HepG2 (cell line): ENCODE data around the gene DNAAF3. TPM values are rescaled to one million over a fixed set of nuclear protein-coding genes. Genes with fewer than 3 reads are reported as not detected.

ENCODE experiments used
- CBX2 ChIP-seq, 2 experiments: fragments of 200-600 bp in 1 of 2; sonication (generic); formaldehyde crosslinking in 1 of 2; IDR thresholded peaks; 2 replicates each; pipeline versions ENCODE4 v1.7.0 to v1.8.1; 2018 to 2022; ENCODE audit warnings: low read depth in 2 of 2, low read length in 1 of 2, mild to moderate bottlenecking in 1 of 2, missing genetic modification reagents in 1 of 2
- ELF1 ChIP-seq: sonication (generic); formaldehyde crosslinking; IDR thresholded peaks from 2 replicates; pipeline ENCODE4 v1.4.0; 2020; ENCODE audit warnings: missing genetic modification reagents
- ELF3 ChIP-seq: IDR thresholded peaks from 2 replicates; pipeline ENCODE4 v1.6.1; 2016; ENCODE audit warnings: missing genetic modification reagents, missing compliant biosample characterization
- FOXO1 ChIP-seq: sonication (generic); formaldehyde crosslinking; IDR thresholded peaks from 2 replicates; pipeline ENCODE4 v1.4.0; 2020; ENCODE audit warnings: missing genetic modification reagents
- HOXA3 ChIP-seq: sonication (generic); formaldehyde crosslinking; IDR thresholded peaks from 2 replicates; pipeline ENCODE4 v1.5.0; 2020; ENCODE audit warnings: missing genetic modification reagents
- JUND ChIP-seq: sonication (generic); formaldehyde crosslinking; IDR thresholded peaks from 2 replicates; pipeline ENCODE4 v1.8.0; 2022; ENCODE audit warnings: mild to moderate bottlenecking, missing genetic modification reagents
- KAT8 ChIP-seq: IDR thresholded peaks from 2 replicates; pipeline ENCODE4 v1.6.1; 2016; ENCODE audit warnings: missing genetic modification reagents, missing compliant biosample characterization
- KDM2A ChIP-seq: sonication (generic); formaldehyde crosslinking; IDR thresholded peaks from 2 replicates; pipeline ENCODE4 v1.4.0; 2020; ENCODE audit warnings: low read depth, missing genetic modification reagents, borderline replicate concordance
- RAD21 ChIP-seq: fragments of 450-650 bp; formaldehyde crosslinking; IDR thresholded peaks from 2 replicates; pipeline ENCODE4 v1.5.0; 2020; ENCODE audit warnings: mild to moderate bottlenecking
- RBM39 ChIP-seq: fragments of 200-400 bp; formaldehyde crosslinking; IDR thresholded peaks from one replicate; pipeline ENCODE4 v1.6.1; 2018; ENCODE audit warnings: antibody characterized with exemption, mild to moderate bottlenecking, low read depth, low read length; ENCODE audit not compliant: poor library complexity, severe bottlenecking
- SCMH1 ChIP-seq: sonication (generic); formaldehyde crosslinking; IDR thresholded peaks from 2 replicates; pipeline ENCODE4 v1.9.0; 2021; ENCODE audit warnings: missing genetic modification reagents, mild to moderate bottlenecking, borderline replicate concordance
- SKI ChIP-seq: fragments of 450-650 bp; IDR thresholded peaks from one replicate; pipeline ENCODE4 v1.6.1; 2018; ENCODE audit warnings: mild to moderate bottlenecking; ENCODE audit not compliant: partially characterized antibody
- TBX2 ChIP-seq: sonication (generic); formaldehyde crosslinking; IDR thresholded peaks from 2 replicates; pipeline ENCODE4 v1.5.0; 2020; ENCODE audit warnings: missing genetic modification reagents, mild to moderate bottlenecking, borderline replicate concordance
- XRCC5 ChIP-seq: fragments of 200-400 bp; formaldehyde crosslinking; optimal IDR thresholded peaks from 2 replicates; pipeline ENCODE3; 2017; ENCODE audit warnings: mild to moderate bottlenecking, low read length
- YY1 ChIP-seq: IDR thresholded peaks from 2 replicates; pipeline ENCODE4 v1.6.1; 2011; ENCODE audit warnings: low read length, low read depth, moderate library complexity, mild to moderate bottlenecking; ENCODE audit not compliant: insufficient read depth, insufficient replicate concordance
- ZFAT ChIP-seq: sonication (generic); formaldehyde crosslinking; conservative IDR thresholded peaks from 2 replicates; pipeline ENCODE4 v1.8.1; 2023; ENCODE audit warnings: missing genetic modification reagents, inconsistent platforms
- ZFYVE20 ChIP-seq: sonication (generic); formaldehyde crosslinking; IDR thresholded peaks from 2 replicates; pipeline ENCODE4 v1.8.0; 2023; ENCODE audit warnings: low read depth, mild to moderate bottlenecking, moderate library complexity, missing genetic modification reagents, borderline replicate concordance
- ZNF17 ChIP-seq: sonication (generic); formaldehyde crosslinking; IDR thresholded peaks from 2 replicates; pipeline ENCODE4 v1.5.0; 2020; ENCODE audit warnings: mild to moderate bottlenecking, missing genetic modification reagents
- ZNF329 ChIP-seq: sonication (generic); formaldehyde crosslinking; IDR thresholded peaks from 2 replicates; pipeline ENCODE4 v1.9.0; 2021; ENCODE audit warnings: low read depth, mild to moderate bottlenecking, missing genetic modification reagents
- ZNF7 ChIP-seq: IDR thresholded peaks from 2 replicates; pipeline ENCODE4 v1.6.1; 2016; ENCODE audit warnings: missing biosample characterization, missing genetic modification reagents
- ZNF788 ChIP-seq: sonication (generic); formaldehyde crosslinking; IDR thresholded peaks from 2 replicates; pipeline ENCODE4 v1.5.0; 2020; ENCODE audit warnings: mild to moderate bottlenecking, missing genetic modification reagents, borderline replicate concordance
- polyA plus RNA-seq, 8 experiments: library from polyadenylated mRNA; depleted of rRNA in 3 of 8; stranded (reverse) in 7 of 8; unstranded in 1 of 8; fragments of >200 nt; fragmentation: Illumina TruSeq in 4 of 8; extraction: Trizol in 4 of 8; gene quantifications; 2 replicates each; pipeline versions ENCODE4 v1.2.1 to v1.2.3, GENCODE V29; 2011 to 2016; ENCODE audit warnings: low read depth in 4 of 8, missing spikeins in 1 of 8, mixed read lengths in 1 of 8; ENCODE audit not compliant: insufficient read depth in 1 of 8
- total RNA-seq, 5 experiments: library from RNA; depleted of rRNA; stranded (reverse); fragments of >200 nt; fragmentation: Illumina TruSeq; extraction: Trizol; gene quantifications; 2 replicates each; pipeline ENCODE4 v1.2.3, GENCODE V29; 2016; ENCODE audit warnings: low read depth in 1 of 5
- TF ChIP-seq, protein P1 (sequence below): sonication (generic); formaldehyde crosslinking; IDR thresholded peaks from 2 replicates; pipeline ENCODE4 v1.5.1; 2020; ENCODE audit warnings: mild to moderate bottlenecking, moderate library complexity, missing genetic modification reagents
- TF ChIP-seq, protein P2 (sequence below): sonication (generic); formaldehyde crosslinking; IDR thresholded peaks from 2 replicates; pipeline ENCODE4 v1.5.1; 2020; ENCODE audit warnings: missing genetic modification reagents, mild to moderate bottlenecking, borderline replicate concordance
- TF ChIP-seq, protein P3 (sequence below): sonication (generic); formaldehyde crosslinking; IDR thresholded peaks from 2 replicates; pipeline ENCODE4 v1.8.0; 2022; ENCODE audit warnings: mild to moderate bottlenecking, missing genetic modification reagents; ENCODE audit not compliant: insufficient replicate concordance

Gene DNAAF3
- total and polyA plus RNA-seq, 2 of the 13 experiments (the other 11 are each of a cell fraction or from before 2014, with no cell fraction given), result 0.30 to 0.40 TPM

DNA sequence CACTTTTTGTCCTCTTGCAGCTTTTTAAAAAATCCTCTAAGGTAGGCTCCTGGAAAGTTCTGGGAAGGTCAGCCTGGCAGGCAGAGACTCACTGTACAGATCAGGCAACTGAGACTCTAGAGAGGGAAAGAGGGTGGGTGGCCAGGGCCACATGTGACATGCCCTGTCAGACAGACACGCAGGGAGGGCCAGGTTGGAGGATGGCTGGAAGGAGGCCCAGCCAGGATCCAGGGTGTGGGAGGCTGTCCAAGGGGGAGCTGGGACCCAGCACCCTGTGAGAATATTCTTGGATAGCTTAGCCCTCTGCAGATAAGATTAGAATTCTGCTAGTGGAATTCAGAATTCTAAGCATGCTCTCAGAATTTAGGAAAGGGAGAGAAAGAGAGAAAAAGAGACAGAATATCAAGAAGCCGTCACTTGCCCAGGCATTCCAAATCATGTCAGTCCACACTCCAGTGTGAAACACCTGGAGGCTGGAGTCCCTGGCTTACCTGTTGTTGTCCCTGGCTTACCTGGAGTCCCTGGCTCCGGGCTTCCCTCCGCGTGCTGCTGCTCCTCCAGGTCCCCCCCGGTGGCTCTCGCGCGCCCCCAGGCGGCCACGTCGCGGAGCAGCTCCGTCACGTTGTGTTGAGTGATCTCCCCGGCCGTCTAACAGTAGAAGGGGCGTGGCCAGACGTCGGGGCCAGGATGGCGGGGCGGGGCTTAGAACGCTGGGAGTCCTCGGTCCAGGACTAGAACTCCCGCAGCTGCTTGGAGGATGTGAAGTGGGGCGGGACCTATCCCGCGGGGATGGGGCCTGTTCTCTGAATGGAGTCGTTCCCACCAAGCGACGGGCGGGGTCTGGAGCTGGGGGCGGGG is 6.1 kb downstream of the DNAAF3 start (continued):
- TF ChIP-seq TBX2, result peak; percentile 36; the same call in 1 of the 2 replicates
- TF ChIP-seq, protein P1, sequence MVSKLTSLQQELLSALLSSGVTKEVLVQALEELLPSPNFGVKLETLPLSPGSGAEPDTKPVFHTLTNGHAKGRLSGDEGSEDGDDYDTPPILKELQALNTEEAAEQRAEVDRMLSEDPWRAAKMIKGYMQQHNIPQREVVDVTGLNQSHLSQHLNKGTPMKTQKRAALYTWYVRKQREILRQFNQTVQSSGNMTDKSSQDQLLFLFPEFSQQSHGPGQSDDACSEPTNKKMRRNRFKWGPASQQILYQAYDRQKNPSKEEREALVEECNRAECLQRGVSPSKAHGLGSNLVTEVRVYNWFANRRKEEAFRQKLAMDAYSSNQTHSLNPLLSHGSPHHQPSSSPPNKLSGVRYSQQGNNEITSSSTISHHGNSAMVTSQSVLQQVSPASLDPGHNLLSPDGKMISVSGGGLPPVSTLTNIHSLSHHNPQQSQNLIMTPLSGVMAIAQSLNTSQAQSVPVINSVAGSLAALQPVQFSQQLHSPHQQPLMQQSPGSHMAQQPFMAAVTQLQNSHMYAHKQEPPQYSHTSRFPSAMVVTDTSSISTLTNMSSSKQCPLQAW, result peak; percentile 64; the same call in 1 of the 2 replicates
- no peak for TF ChIP-seq ZFAT (CRISPR knock-in tag)
- TF ChIP-seq, protein P2, sequence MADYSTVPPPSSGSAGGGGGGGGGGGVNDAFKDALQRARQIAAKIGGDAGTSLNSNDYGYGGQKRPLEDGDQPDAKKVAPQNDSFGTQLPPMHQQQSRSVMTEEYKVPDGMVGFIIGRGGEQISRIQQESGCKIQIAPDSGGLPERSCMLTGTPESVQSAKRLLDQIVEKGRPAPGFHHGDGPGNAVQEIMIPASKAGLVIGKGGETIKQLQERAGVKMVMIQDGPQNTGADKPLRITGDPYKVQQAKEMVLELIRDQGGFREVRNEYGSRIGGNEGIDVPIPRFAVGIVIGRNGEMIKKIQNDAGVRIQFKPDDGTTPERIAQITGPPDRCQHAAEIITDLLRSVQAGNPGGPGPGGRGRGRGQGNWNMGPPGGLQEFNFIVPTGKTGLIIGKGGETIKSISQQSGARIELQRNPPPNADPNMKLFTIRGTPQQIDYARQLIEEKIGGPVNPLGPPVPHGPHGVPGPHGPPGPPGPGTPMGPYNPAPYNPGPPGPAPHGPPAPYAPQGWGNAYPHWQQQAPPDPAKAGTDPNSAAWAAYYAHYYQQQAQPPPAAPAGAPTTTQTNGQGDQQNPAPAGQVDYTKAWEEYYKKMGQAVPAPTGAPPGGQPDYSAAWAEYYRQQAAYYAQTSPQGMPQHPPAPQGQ (CRISPR knock-in tag), result no peak
- peak; percentile 33 for TF ChIP-seq SKI
- peak; percentile 83; the same call in 1 of the 2 replicates for TF ChIP-seq KDM2A (CRISPR knock-in tag)
- peak; percentile 17; the same call in 1 of the 2 replicates for TF ChIP-seq FOXO1
- TF ChIP-seq SCMH1 (CRISPR knock-in tag), result no peak
- TF ChIP-seq, protein P3, sequence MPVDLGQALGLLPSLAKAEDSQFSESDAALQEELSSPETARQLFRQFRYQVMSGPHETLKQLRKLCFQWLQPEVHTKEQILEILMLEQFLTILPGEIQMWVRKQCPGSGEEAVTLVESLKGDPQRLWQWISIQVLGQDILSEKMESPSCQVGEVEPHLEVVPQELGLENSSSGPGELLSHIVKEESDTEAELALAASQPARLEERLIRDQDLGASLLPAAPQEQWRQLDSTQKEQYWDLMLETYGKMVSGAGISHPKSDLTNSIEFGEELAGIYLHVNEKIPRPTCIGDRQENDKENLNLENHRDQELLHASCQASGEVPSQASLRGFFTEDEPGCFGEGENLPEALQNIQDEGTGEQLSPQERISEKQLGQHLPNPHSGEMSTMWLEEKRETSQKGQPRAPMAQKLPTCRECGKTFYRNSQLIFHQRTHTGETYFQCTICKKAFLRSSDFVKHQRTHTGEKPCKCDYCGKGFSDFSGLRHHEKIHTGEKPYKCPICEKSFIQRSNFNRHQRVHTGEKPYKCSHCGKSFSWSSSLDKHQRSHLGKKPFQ (CRISPR knock-in tag), result no peak
- no peak for TF ChIP-seq ZNF7 (CRISPR knock-in tag)
- no peak for TF ChIP-seq ELF1 (CRISPR knock-in tag)
- TF ChIP-seq YY1, result peak; percentile 54
- peak; percentile 95 for TF ChIP-seq XRCC5
- TF ChIP-seq ELF3, result peak; percentile 32; the same call in 1 of the 2 replicates
- no peak for TF ChIP-seq ZFYVE20 (CRISPR knock-in tag)
- no peak for TF ChIP-seq CBX2 (IDR thresholded peaks at IDR 0.05; ENCODE audit: low read depth, low read length)
- no peak for TF ChIP-seq CBX2 (CRISPR knock-in tag; IDR thresholded peaks at IDR 0.05; ENCODE audit: low read depth)
- no peak for TF ChIP-seq ZNF329 (CRISPR knock-in tag)
- TF ChIP-seq JUND (CRISPR knock-in tag), result no peak
- peak; percentile 48 for TF ChIP-seq RBM39
- peak; percentile 49; the same call in 1 of the 2 replicates for TF ChIP-seq ZNF788 (CRISPR knock-in tag)
- peak; percentile 84 for TF ChIP-seq RAD21
- no peak for TF ChIP-seq ZNF17
- TF ChIP-seq KAT8, result peak; percentile 64
- peak; percentile 47; the same call in 1 of the 2 replicates for TF ChIP-seq HOXA3 (CRISPR knock-in tag)
